B cell (primary cell): Measurements from ENCODE around the gene HCFC1. TPM values are rescaled to one million over a fixed set of nuclear protein-coding genes. Genes with fewer than 3 reads are reported as not detected.

Experiments
- ATAC-seq: fragments of 200-7000 bp; cut with Tn5 transposase; one replicate; pipeline ENCODE4 v1.10.0; 2021; ENCODE audit warnings: low read depth, mild to moderate bottlenecking, moderate number of reproducible peaks, moderate library complexity
- CTCF ChIA-PET: fragments of 350-600 bp; sonication (Branson Sonifier 250); formaldehyde crosslinking; loops from one replicate; lab custom pipeline; 2021; ENCODE audit warnings: antibody characterized with exemption, inconsistent platforms; lab: Charles Lee
- POLR2A ChIA-PET: fragments of 350-600 bp; sonication (Branson Sonifier 250); formaldehyde crosslinking; loops from one replicate; lab custom pipeline; 2021; ENCODE audit warnings: antibody characterized with exemption; lab: Charles Lee
- DNase-seq: peaks from one replicate; pipeline ENCODE4 v3.0.0; 2013
- H2AFZ ChIP-seq: 2 replicates; pipeline ENCODE4 v1.6.1; 2012; ENCODE audit warnings: mild to moderate bottlenecking, low read depth, low read length; ENCODE audit not compliant: insufficient read depth, poor library complexity, severe bottlenecking
- H3K27ac ChIP-seq, 2 donors: 1 replicate in 1 of 2; 2 replicates in 1 of 2; pipeline ENCODE4 v1.5.1; 2012 to 2013; ENCODE audit warnings: low read length in 2 of 2, mild to moderate bottlenecking in 2 of 2, moderate library complexity in 1 of 2
- H3K27me3 ChIP-seq, 4 experiments: fragments of 200-600 bp in 1 of 4; sonication (generic) in 1 of 4; replicated peaks in 1 of 4; 1 replicate in 2 of 4; 2 replicates in 2 of 4; pipeline versions ENCODE4 v1.6.1 to v1.7.0; 2013 to 2016; ENCODE audit warnings: low read length in 3 of 4, mild to moderate bottlenecking in 2 of 4, mixed read lengths in 1 of 4, moderate library complexity in 1 of 4; ENCODE audit not compliant: insufficient read depth in 4 of 4, control insufficient read depth in 3 of 4; ENCODE audit errors: control extremely low read depth in 1 of 4
- H3K36me3 ChIP-seq, 2 experiments: replicated peaks in 1 of 2; 1 replicate in 1 of 2; 2 replicates in 1 of 2; pipeline versions ENCODE4 v1.6.1 to v1.7.1; 2013; ENCODE audit warnings: low read length in 1 of 2; ENCODE audit not compliant: insufficient read depth in 2 of 2, control insufficient read depth in 1 of 2; ENCODE audit errors: control extremely low read depth in 1 of 2, extremely low read depth in 1 of 2
- H3K4me1 ChIP-seq, 2 donors: fragments of 200-600 bp in 1 of 2; sonication (generic) in 1 of 2; 1 replicate in 1 of 2; 2 replicates in 1 of 2; pipeline versions ENCODE4 v1.5.1 to v1.6.1; 2013 to 2017; ENCODE audit warnings: low read length in 2 of 2; ENCODE audit not compliant: control insufficient read depth in 2 of 2, insufficient read depth in 2 of 2
- H3K4me2 ChIP-seq: replicated peaks from 2 replicates; pipeline ENCODE3; 2012; ENCODE audit warnings: mild to moderate bottlenecking, low read depth, low read length; ENCODE audit not compliant: poor library complexity, severe bottlenecking
- H3K4me3 ChIP-seq, 5 experiments: fragments of 200-600 bp in 1 of 5; sonication (generic) in 1 of 5; 1 replicate in 3 of 5; 2 replicates in 2 of 5; pipeline versions ENCODE4 v1.5.1 to v1.7.0; 2011 to 2016; ENCODE audit warnings: low read length in 4 of 5, mild to moderate bottlenecking in 4 of 5, low read depth in 2 of 5, control low read depth in 1 of 5, moderate library complexity in 1 of 5; ENCODE audit not compliant: insufficient read depth in 1 of 5; ENCODE audit errors: control extremely low read depth in 1 of 5, extremely low read depth in 1 of 5
- H3K79me2 ChIP-seq: fragments of 200-600 bp; sonication (generic); one replicate; pipeline ENCODE4 v1.6.0; 2016; ENCODE audit warnings: low read length; ENCODE audit not compliant: control insufficient read depth, insufficient read depth
- H3K9ac ChIP-seq: fragments of 200-600 bp; sonication (generic); 2 replicates; pipeline ENCODE4 v1.6.1; 2017; ENCODE audit warnings: mild to moderate bottlenecking, low read length, moderate library complexity
- H3K9me3 ChIP-seq, 3 donors: one replicate each; pipeline versions ENCODE4 v1.6.1 to v1.7.1; 2013; ENCODE audit warnings: low read length in 2 of 3; ENCODE audit not compliant: control insufficient read depth in 2 of 3, insufficient read depth in 1 of 3; ENCODE audit errors: control extremely low read depth in 1 of 3
- H4K20me1 ChIP-seq: 2 replicates; pipeline ENCODE4 v1.6.0; 2012; ENCODE audit warnings: mild to moderate bottlenecking, low read length; ENCODE audit not compliant: insufficient read depth, control insufficient read depth, poor library complexity, severe bottlenecking
- H3K27ac Mint-ChIP-seq: one replicate; pipeline ENCODE4 v1.8.0; 2021; ENCODE audit warnings: mixed read lengths
- H3K27me3 Mint-ChIP-seq: one replicate; pipeline ENCODE4 v1.8.0; 2021; ENCODE audit warnings: mixed read lengths
- H3K4me1 Mint-ChIP-seq: one replicate; pipeline ENCODE4 v1.8.0; 2021; ENCODE audit warnings: mixed read lengths
- H3K4me3 Mint-ChIP-seq: one replicate; pipeline ENCODE4 v1.8.0; 2021; ENCODE audit warnings: mixed read lengths
- H3K9me3 Mint-ChIP-seq: one replicate; pipeline ENCODE4 v1.8.0; 2022; ENCODE audit warnings: mixed read lengths; ENCODE audit not compliant: insufficient read depth
- CTCF ChIP-seq: fragments of 200-600 bp; IDR thresholded peaks from one replicate; pipeline ENCODE4 v1.8.0; 2022; ENCODE audit warnings: antibody characterized with exemption, mild to moderate bottlenecking
- EZH2 ChIP-seq: IDR thresholded peaks from 2 replicates; pipeline ENCODE4 v1.6.1; 2012; ENCODE audit warnings: borderline replicate concordance, low read depth, mild to moderate bottlenecking, moderate library complexity, low read length; ENCODE audit not compliant: insufficient read depth, poor library complexity, severe bottlenecking
- WGBS: methylation state at CpG from one replicate; pipeline ENCODE4 v1.1.5; 2013; ENCODE audit warnings: missing lambda C conversion rate; ENCODE audit not compliant: insufficient coverage; 5-methylcytosine and 5-hydroxymethylcytosine counted together
- intact Hi-C: fragments of 100-400 bp; cut with micrococcal nuclease; formaldehyde crosslinking; loops from one replicate; pipeline ENCODE4 v1.10.0; 2022
- polyA plus RNA-seq: library from polyadenylated mRNA; depleted of rRNA; stranded (reverse); fragments of >200 nt; gene quantifications from 2 replicates; pipeline ENCODE4 v1.2.3, GENCODE V29; 2012
- total RNA-seq, 2 donors: library from RNA; stranded (reverse); fragments of 120-200 nt in 1 of 2; gene quantifications; 1 replicate in 1 of 2; 2 replicates in 1 of 2; pipeline versions ENCODE4 v1.2.3 to v1.2.4, GENCODE V29; 2013 to 2022

The HCFC1 gene
- total and polyA plus RNA-seq, 2 donors (not counting 1 experiment from before 2014, with no cell fraction given), result 32.1 to 57.7 TPM

GRCh38 chrX:154010330-154011087, 38.9 kb upstream of the HCFC1 start:
- no peaks in the 10 kb centered on the region for H4K20me1 ChIP-seq
- H3K9me3 ChIP-seq, result no peaks in the 10 kb centered on the region
- Mint-ChIP-seq H3K27ac (peak overlapping the region; percentile 20), H3K4me1 (peaks cover 29% of the 10 kb centered on the region), H3K4me3 (no peak overlapping the region), H3K27me3 (no peaks in the 10 kb centered on the region), H3K9me3 (no peaks in the 10 kb centered on the region)
- H3K4me1 ChIP-seq, result peaks cover 28 to 45% of the 10 kb centered on the region in 2 donors
- H3K9ac ChIP-seq, result no peak overlapping the region
- TF ChIP-seq EZH2 (no peak), CTCF (no peak)
- CTCF ChIA-PET, result no interaction called here
- POLR2A ChIA-PET, result interaction anchor here (0.7 kb wide), 1 partner anchor 52 kb away, joined by 6 read pairs; no protein-coding TSS in a partner anchor
- H3K36me3 ChIP-seq, result peaks cover 0 to 27% of the 10 kb centered on the region in 2 experiments
- no peak overlapping the region for H3K27ac ChIP-seq
- no peak for ATAC-seq
- peaks cover 7% of the 10 kb centered on the region for H3K79me2 ChIP-seq
- DNase-seq, result no peak
- no peak overlapping the region for H2AFZ ChIP-seq
- intact Hi-C loops, result no loop called here
- no peak overlapping the region for H3K4me2 ChIP-seq
- H3K27me3 ChIP-seq, result no peaks in the 10 kb centered on the region
- 97% methylated on average over 17 of the region's 18 CpGs for WGBS
- H3K4me3 ChIP-seq, result no peak overlapping the region

- peaks cover 40% of the 10 kb centered on the region for H3K4me1 Mint-ChIP-seq
- H3K27ac Mint-ChIP-seq, result peak overlapping the region; percentile 98
- H3K4me3 Mint-ChIP-seq, result peak overlapping the region; percentile 55
Observed at GRCh38 chrX:154008521-154008920, 36.9 kb upstream of the HCFC1 start.

More at GRCh38 chrX:154008521-154008920, 36.9 kb upstream of the HCFC1 start:
- Histone ChIP-seq H3K9me3 (no peaks in the 10 kb centered on the region), H3K27ac (peak overlapping the region; percentile 73 to 82), H3K79me2 (peaks cover 7% of the 10 kb centered on the region), H3K4me1 (peaks cover 28 to 51% of the 10 kb centered on the region in 2 donors), H3K36me3 (peaks cover 0 to 19% of the 10 kb centered on the region in 2 experiments), H4K20me1 (no peaks in the 10 kb centered on the region), H3K27me3 (no peaks in the 10 kb centered on the region), H3K9ac (no peak overlapping the region), H3K4me2 (peak overlapping the region; percentile 69), H3K4me3 (no peak overlapping the region), H2AFZ (no peak overlapping the region)
- Mint-ChIP-seq H3K9me3 (no peaks in the 10 kb centered on the region), H3K27me3 (no peaks in the 10 kb centered on the region)
- ChIA-PET POLR2A (interaction anchor here (0.7 to 1.7 kb wide), 6 partner anchors 9 to 389 kb away, joined by 3 to 7 read pairs (median 4); partner anchors contain the start of gene HCFC1), CTCF (interaction anchor here (0.7 to 1.3 kb wide), 4 partner anchors 9 to 40 kb away, joined by 3 to 7 read pairs (median 5); no protein-coding TSS in a partner anchor)
- intact Hi-C loops, result loop anchor here (5.0 kb wide), 1 partner anchor 36 kb away; the partner anchor contains the start of genes HCFC1 and TMEM187
- DNase-seq (no peak), ATAC-seq (peak; percentile 34)
- TF ChIP-seq EZH2 (no peak), CTCF (no peak)
- WGBS, result 33% methylated on average over 1 of the region's 4 CpGs
